Erythroblast (primary cell): Measurements from ENCODE around the gene TRIM16.

Experiments used
- GATA1 ChIP-seq: IDR thresholded peaks from 2 replicates; pipeline ENCODE4 v1.6.1; 2011; ENCODE audit warnings: low read depth, mild to moderate bottlenecking, control low read depth, low read length, moderate library complexity
- POLR2A ChIP-seq: IDR thresholded peaks from 2 replicates; pipeline ENCODE4 v1.6.1; 2011; ENCODE audit warnings: mild to moderate bottlenecking, low read length

DNA sequence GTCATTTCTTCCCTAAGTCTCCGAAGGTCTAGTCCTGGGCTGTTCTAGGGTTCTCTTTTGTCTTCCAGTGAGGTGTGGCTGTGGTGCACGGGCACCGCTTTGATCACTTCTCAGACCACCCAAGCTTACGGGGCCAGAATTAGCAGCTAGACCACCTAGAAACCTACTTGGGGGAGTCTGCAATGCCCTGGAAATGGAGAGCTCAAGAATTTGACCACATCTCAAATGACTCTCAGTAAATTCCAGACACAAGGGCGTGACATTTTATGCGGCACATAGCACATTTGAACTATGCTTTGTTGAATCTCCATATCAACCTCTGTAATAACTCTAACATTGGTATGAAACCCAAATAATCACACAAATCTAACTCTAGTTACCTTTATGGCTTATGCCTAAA is 24.9 kb downstream of the TRIM16 start:
- TF ChIP-seq POLR2A (no peak), GATA1 (no peak)
